Measurements from ENCODE around the gene AGBL4.
A peak's percentile ranks its signal among the peaks of the same experiment; 100 is the strongest.
"Not testable (repeated sequence)": the region's sequence is repeated elsewhere in the genome, so short reads cannot be mapped to it uniquely, and the experiment has no call there.

AGBL4 gene

DNA sequence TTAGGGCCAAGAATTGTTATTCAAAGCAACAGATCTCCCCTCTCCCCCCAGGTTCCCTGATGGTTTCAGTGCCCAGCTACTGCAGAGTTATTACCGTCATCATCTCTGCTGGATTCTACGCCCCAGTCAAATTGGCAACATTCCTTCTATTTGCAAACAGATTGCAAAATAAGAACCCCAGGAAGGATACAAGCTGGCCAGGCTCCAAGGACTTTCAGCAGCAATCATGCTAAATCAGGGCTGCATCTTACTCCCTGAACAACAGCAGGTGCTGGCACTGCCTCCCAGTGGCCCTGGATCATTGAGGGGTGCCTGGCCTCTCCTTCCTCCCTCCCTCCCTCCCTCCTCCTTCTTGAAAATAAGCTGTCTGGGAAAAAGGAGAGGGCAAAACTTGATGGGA lies 725.5 kb downstream of the AGBL4 start:
- DNase-seq = no peak

DNA sequence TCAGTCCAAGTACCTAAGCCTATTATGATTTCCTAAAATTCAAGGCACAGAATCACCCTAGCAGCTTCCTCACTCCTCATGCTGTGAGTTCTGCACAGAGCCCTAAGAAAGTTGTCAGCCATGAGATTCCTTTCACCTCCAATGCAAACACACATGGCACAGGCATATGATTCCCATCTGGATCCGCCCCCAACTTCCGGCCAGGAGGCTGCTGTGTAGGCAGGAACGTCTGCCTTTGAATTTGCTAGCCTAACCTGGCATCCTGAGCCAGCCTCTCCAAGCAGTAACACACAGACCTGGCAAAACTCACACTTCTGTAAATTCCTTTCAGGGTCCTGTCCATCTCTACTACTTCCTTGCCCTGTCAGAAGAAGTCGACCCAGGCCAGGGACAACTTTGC lies 726.0 kb downstream of the AGBL4 start:
- DNase-seq = no peak

DNA sequence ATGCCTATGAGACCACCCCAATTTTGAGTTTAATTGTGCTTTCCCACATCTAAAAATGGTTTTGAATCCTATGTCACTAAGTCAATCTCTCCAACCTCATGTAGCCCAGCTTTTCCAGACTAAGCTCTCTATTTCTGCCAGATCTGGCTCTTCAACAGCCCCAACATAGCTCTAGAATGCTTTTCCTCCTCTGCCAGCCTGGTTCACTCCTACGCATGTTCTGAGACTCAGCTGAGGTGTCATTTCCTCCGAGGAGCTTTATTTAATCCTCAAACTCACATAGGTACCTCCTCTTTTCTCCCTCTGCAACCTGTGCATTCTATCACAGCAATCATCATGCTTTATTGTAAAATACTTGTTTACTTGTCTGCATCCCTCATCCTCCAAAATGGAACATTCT lies 729.2 kb downstream of the AGBL4 start:
- no peak for DNase-seq

DNA sequence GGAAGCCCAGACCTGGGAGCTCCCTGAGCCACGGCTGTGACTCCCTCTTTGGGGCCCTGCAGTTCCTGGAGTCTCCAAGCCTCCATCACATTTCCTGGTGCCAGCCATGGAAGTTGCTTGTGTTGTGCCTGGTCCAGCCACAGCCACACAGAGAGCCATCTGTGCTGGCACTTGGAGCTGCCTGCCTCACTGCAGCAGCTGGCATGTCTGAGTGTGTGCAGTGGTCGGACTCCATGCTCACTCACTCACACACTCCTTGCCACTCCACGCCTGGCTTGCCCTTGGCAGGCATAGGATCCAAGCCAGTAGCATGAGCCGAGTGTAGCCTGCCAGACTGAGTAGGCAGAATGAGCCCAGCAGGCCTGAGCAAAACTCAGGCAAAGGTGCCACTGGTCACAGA lies 730.7 kb downstream of the AGBL4 start:
- no peak for DNase-seq

DNA sequence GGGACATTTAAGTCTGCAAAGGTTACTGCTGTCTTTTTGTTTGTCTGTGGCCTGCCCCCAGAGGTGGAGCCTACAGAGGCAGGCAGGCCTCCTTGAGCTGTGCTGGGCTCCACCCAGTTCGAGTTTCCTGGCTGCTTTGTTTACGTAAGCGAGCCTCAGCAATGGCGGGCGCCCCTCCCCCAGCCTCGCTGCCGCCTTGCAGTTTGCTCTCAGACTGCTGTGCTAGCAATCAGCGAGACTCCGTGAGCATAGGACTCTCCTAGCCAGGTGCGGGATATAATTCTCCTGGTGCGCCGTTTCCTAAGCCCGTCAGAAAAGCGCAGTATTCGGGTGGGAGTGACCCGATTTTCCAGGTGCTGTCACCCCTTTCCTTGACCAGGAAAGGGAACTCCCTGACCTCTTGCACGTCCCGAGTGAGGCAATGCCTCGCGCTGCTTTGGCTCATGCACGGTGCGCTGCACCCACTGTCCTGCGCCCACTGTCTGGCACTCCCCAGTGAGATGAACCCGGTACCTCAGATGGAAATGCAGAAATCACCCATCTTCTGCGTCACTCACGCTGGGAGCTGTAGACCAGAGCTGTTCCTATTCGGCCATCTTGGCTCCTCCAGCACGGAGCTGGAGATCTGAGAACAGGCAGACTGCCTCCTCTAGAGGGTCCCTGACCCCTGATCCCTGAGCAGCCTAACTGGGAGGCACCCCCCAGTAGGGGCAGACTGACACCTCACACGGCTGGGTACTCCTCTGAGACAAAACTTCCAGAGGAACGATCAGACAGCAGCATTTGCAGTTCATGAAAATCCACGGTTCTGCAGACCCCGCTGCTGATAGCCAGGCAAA lies 766.3 kb downstream of the AGBL4 start:
- not testable (repeated sequence) for DNase-seq

DNA sequence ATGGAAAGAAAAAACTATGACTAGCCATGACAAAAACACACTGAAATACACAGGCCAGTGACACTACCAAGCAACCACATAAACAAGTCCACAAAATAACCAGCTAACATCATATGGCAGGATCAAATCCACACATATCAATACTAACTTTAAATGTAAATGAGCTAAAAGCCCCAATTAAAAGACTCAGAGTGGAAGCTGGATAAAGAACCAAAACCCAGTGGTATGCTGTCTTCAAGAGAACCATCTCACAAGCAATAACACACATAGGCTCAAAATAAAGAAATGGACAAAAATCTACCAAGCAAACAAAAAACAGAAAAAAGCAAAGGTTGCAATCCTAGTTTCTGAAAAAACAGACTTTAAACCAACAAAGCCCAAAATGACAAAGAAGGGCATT lies 770.8 kb downstream of the AGBL4 start:
- no peak for DNase-seq

DNA sequence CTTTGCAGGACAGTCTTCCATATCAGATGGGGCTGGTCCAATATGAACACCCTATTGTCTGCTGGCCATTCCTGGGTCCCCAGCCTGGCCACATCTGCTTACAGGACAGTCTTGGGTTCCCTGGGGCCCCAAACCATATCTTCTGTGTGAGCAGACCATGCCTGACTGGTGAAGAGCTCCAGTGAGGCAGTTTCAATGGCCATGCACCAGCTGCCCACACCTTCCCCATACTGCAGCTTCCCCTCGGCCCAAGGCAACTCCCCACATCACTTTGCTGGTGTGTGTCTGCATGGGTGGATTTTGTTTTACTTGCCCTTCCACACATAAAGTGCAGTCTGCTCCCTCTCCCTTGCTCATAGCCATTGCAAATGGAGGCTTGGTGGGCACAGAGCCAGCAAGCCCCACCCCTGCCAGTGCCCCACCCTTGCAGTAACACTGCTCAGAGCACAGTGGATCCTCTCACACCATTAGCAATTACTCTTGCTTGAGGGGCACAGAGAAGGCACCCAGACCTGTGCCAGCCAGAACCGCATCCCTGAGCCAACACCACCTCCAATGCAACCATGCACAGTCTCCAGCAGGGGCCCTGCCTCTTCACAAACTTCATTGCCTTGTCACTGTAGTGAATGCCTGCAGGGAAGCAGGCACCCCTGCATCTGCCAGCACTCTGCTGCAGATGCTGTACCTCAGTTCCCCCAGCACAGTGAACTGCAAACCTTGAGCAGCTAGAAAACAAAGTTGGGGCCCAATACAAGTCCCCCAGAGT lies 772.6 kb downstream of the AGBL4 start:
- no peak for DNase-seq

DNA sequence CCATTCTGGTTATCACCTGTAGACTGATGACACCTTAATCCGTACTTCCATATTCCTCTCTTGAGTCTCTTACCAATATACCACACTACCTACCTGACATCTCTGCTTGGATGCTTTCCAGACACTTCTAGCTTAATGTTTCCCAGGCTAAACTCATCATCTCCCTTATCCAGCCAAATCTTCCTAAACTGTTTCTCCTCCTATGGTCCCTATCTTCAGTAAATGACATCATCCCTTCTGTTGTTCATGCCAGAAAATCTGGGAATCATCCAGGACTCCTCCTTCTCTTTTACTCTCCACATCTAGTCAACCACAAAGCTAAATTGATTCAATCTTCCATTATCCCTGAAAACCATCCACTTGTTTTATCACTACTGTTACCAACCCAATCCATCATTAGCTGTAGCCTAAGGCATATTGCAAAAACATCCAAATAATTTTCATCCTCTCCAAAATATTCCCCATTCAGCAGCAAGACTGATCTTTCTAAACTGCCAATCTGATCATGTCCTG lies 783.0 kb downstream of the AGBL4 start:
- peak; percentile 2 for DNase-seq

DNA sequence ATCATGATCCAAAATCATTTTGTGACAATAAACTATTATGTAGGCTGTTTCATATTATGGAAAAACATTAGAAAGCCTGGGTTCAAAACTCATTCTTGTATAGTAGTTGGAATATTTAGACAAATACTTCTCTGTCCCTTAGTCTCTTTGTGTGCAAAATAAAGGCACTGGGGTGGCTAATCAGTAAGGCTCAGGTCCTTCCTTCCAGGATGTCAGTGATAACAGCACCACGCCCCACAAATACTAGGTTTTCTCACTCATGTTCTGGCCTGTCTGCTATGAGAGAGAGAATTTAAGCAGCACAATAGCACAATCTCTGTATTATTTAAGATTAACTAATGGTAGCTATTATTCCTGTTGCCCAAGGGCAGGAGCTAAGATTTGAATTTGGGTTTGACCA lies 788.8 kb downstream of the AGBL4 start:
- no peak for DNase-seq

DNA sequence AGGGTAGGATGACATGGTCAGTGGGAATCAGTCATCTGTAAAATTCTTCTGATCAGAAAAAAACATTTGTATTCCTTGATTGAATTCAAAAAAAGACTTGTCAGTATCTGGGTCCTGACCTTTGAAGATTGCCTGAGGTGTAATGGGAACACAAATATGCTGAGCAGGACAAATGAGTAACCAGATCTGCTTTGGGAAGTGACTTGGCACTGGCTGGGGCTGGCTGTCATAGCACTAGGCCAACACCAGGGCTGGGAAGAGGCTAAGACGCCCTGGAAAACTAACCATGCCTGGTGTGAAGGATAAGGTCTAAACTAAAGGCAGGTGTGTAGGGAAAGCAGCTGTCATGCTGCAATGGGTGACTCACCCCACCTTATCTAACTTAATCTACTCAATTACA lies 794.2 kb downstream of the AGBL4 start:
- no peak for DNase-seq

DNA sequence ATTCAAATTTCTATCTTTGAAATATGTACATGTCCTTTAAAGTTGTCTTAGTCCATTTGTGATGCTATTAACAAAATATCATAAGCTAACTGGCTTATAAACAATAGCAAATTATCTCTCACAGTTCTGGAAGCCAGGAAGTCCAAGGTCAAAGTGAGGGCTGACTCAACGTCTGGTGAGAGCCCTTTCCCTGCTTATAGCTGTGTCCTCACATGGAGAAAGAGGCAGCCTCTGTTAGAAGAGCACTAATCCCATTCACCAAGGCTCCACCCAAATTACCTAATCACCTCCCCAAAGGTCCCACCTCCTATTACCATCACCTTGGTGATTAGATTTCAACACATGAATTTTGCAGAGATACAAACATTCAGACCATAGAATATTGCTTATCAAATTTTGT lies 797.0 kb downstream of the AGBL4 start:
- DNase-seq = no peak

DNA sequence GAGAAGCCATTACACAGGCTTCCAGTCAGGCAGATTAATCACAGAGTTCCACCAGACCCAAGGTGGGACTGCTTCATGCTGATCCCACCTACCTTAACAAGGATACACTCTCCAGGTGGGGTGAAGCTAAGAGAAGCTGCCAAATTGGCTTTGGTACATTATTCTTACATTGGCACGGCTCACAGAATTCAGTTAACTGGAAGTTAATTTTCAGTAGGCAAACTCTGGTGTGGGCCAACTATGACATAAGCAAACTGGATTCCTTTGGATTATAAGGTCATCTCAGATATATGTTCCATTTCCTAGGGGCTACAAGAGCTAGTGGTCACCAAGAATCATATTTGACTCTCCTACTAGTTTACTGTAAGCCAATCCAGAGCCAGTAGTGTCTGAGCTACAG lies 798.3 kb downstream of the AGBL4 start:
- DNase-seq = no peak

DNA sequence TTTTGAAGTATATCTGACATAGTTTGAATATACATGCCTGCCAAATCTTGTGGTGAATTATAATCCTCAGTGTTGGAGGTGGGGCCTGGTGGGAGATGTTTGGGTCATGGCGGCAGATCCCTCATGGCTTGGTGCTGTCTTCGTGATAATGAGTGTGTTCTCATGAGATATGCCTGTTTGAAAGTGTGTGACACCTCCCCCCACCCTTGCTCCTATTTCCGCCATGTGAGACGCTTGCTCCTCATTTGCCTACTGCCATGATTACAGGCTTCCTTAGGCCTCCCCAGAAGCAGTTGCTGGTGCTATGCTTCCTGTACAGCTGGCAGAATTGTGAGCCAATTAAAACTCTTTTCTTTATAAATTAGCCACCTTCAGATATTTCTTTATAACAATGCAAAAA lies 810.5 kb downstream of the AGBL4 start:
- DNase-seq = no peak

DNA sequence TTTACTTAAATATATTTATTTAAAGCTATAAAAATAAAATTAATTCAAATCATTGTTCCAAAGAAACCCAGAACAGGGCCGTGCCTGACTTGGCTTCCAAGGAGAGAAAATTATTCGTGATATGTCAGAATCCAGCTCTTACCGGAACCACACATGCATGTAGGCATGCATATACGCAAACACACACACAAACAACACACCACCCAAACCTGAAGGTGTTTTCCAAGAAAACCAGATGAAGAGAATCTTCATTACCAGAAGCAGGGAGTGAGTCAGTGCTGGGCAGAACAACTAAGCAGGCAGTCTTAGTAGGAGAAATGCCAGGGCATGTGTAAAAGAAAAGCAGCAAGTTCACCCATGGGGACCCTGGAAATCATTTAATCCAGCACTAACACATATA lies 815.0 kb downstream of the AGBL4 start:
- no peak for DNase-seq

DNA sequence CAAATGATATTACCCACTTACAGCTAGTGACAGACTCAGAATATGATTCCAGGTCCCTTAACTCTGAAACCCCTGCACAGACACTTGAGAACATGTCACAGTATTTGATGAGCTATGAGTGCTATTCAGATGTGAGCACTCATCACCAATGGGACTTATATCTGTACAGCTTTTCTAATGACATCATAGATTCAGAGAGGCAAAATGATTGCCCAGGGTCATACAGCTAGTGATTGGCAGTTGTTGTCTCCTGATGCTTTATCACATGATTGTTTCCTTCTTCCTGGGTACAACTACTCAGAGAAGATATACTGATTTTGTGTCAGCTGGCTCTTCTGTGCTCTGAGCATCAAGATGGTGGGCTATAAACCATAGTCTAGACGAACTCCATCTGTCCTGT lies 819.0 kb downstream of the AGBL4 start:
- DNase-seq = no peak

DNA sequence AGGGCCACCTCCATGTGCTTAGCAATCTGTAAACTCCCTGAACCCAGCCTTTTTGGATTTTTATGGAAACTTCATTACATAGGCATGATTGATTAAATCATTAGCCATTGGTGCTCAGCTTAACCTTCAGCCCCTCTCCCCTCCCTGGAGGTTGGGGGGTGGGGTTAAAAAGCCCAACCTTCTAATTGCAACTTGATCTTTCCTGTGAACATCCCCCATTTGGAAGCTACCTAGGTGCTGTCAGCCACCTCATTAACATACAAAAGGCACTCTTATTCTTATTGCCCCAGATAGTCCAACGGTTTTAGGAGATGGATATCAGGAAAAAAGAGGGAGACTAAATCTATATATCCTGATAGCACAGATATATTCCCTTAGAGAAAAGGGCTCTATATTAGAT lies 823.0 kb downstream of the AGBL4 start:
- no peak for DNase-seq

DNA sequence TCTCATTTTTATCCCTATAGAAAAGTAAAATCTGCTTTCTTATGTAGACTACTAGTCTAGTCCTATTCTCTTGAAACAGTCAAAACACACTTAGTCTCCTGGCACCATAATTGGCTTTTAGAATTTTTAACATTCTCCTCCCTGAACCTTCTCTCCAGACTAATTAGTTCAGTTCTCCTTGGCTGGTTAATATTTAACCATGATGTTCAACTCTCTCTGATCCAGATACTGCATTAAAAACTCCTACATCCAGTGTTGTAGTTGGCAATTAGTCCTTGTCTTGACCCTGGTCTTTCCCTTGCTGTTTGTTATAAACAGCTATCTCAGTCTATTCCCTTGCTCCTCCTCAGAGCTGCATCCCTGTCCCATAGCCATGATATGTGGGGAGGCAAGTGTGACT lies 824.2 kb downstream of the AGBL4 start:
- DNase-seq = no peak

DNA sequence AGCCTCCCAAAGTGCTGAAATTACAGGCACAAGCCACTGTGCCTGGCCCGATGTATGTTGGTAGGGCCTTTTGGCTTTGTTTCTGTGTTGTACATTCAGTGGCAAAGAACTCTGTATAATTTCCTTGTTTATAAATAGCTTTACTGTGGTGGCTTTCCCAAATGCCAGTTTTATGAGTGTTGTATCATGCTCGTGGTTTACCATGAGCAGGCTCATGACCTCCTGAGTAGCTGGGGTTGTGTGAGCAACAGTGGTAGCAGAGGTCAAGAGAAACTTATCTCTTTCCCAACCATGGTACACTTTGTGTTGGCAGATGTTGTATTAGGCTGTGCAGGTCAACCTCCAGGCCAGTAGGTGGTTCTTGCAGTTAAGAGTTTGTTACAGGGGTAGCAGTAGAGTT lies 826.7 kb downstream of the AGBL4 start:
- peak; percentile 29 for DNase-seq

DNA sequence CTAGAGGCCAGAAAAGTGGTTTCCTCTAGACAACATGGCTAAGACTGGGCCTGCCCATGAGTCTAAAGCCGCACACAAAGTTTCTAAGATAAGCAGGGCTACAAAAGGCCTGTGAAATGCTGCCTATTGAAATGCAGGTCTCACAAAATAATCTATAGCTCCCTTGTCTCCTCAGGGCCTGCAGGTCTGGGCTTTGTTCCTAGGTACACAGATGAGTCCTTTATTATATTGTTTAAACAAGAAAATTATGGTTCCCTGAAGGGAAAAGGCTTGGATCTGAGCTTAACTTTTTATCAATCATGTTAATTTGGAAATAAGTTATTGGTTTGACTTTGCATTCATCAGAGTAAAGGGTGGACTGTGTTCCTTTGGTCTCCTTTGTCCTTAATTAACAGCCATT lies 833.6 kb downstream of the AGBL4 start:
- no peak for DNase-seq

DNA sequence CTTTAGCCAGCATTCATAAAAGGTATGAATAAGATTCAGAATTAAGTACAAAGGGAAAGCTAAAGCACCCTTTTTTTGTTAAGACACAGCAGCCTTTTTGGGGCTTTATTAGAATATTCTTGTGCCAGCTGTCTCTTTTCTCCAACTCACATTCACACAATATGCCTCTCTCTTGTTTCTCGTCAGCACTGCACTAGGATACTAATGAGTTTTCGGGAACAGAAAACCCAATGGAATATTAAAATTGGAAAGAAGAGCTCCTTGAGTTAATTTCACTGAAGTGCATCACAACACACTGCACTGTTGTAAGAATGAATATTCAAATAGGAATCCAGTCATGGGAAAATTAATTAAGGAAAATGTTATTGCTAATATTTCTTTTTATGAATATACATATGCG lies 836.7 kb downstream of the AGBL4 start:
- DNase-seq = no peak

DNA sequence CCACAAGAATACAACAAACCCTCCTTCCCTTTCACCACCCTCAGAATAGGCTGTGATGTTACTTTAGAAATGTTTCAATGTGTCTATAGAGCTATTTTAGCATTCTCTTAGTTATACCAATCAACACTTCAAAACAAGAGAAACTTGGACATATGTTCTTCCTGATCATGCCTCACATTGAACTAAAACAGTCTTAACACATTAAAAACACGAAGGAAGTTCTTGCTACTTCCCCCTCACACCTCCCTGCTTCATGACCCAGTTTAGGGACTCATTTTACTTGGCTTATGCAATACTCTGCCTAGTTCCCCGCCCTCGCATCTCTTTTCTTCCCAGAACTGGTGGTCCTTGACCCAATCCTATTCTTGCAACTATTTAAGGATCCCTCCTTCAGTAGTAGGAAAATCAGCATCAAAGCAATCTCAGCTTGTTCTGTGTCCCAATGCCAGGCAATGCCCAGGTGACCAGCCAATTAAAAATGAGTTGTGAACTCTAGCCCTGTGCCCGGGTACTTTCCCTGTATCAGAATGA lies 838.2 kb downstream of the AGBL4 start:
- no peak for DNase-seq

DNA sequence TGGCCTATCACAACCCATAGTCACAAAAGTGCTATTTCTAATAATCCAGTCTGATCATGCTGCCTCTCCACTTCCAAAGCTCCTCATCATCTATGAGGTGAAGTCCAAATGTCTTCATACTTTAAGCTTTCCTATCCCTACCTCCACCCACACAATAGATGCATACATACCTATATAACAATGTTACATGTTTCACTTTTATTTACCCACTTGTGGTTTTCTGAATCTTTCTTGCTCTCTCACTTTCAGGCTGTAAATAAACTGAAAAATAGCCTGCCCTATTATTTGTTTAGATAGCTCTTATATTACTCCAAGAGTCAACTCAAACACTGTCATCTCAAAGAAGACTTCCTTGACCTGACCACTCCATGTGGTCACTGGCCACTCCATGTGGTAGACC lies 840.3 kb downstream of the AGBL4 start:
- no peak for DNase-seq

DNA sequence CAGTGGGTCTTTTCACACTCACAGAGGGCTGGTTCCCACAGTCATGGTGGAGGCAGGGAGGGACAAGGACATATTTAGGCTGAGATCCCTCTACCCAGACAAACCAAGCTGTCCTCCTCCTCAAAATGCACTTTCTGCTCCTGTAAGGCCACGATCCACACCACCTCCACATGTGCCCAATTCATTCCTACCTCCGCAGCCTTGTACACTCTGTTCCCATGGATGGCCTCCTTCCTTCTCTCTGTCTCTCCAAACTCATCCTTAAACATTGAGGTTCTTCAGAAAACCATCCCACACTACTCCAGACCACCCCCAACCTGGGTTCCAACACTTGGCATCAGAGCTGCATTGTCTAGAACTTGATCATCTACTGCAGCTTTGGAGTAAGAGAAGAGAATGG lies 842.7 kb downstream of the AGBL4 start:
- DNase-seq = no peak

DNA sequence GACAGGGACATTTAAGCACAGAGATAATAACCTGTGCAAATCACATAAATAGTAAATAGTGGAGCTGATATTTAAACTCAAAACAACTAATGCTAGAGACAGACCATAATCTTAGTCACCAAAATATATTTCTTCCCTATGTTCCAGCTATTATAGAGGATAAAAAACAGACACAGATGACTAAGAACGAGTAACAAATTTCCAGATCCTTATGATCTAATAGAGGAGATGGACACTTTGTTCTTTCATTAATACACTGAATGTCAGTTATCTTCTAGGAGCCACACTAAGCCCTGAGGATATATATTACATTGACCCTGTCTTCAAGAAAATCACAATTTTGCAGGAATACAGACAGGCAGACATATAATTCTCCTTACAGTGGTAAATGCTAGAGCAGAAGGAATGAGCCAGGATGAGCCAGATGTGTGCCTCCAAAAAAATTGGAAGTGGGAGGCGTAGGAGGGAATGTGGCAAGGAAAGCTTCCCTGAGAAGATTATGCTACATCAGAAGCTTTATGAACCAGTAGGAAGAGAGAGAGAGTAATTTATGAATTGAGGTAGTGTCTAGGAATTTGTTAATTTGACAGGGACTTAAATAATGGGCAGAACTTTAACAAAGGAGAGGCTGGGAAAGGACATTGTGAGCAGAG lies 851.7 kb downstream of the AGBL4 start:
- peak; percentile 20 for DNase-seq

All from fibroblast of skin of right biceps (primary cell).